ENCODE measurements around the gene ARF3.

GRCh38 chr12:48936379-48936979, 20.8 kb downstream of the ARF3 start:
- TF ChIP-seq ELF4 (IDR thresholded peaks at IDR 0.05) (no peak), FOXM1 (IDR thresholded peaks at IDR 0.05; ENCODE audit: borderline replicate concordance) (no peak), ZNF384 (IDR thresholded peaks at IDR 0.05) (no peak), FOXA1 (IDR thresholded peaks at IDR 0.05) (no peak), SUZ12 (IDR thresholded peaks at IDR 0.05) (no peak), BHLHE40 (IDR thresholded peaks at IDR 0.05; ENCODE audit: borderline replicate concordance) (no peak)

Data from HEK293T (cell line).